Gastrocnemius medialis (tissue), 4 donors: Measurements from ENCODE around the gene ZNF518A.

Experiments
- CTCF ChIP-seq, 5 experiments: fragments of 450-650 bp in 3 of 5; fragments of 200-600 bp in 2 of 5; sonication (generic) in 2 of 5; IDR thresholded peaks in 4 of 5; conservative IDR thresholded peaks in 1 of 5; 1 replicate in 4 of 5; 2 replicates in 1 of 5; pipeline ENCODE4 v1.5.1; 2016 to 2019; ENCODE audit warnings: antibody characterized with exemption in 5 of 5, mild to moderate bottlenecking in 3 of 5, moderate library complexity in 3 of 5
- POLR2A ChIP-seq, 2 donors: fragments of 450-650 bp; IDR thresholded peaks; one replicate each; pipeline ENCODE4 v1.6.1; 2017; ENCODE audit warnings: antibody characterized with exemption in 2 of 2, mild to moderate bottlenecking in 2 of 2, moderate library complexity in 2 of 2

GRCh38 chr10:96129387-96130325, at the start of gene ZNF518A:
- TF ChIP-seq CTCF (IDR thresholded peaks at IDR 0.05 in 4 of 5, conservative IDR thresholded peaks at IDR 0.05 in 1 of 5): no peak
- no peak for TF ChIP-seq POLR2A (IDR thresholded peaks at IDR 0.05)
